ENCODE measurements around the gene MYH9.

MYH9 gene

GRCh38 chr22:36343720-36344105, 44.1 kb downstream of the MYH9 start:
- no peak for DNase-seq (ENCODE audit: extremely low read depth, low read depth)
- no peak overlapping the region for H3K4me3 ChIP-seq (replicated peaks; ENCODE audit: low read depth, low read length)
- no peak for TF ChIP-seq CTCF (IDR thresholded peaks at IDR 0.05; ENCODE audit: low read depth, low read length, missing control alignments)

- H3K4me3 ChIP-seq (replicated peaks; ENCODE audit: low read depth, low read length): no peak overlapping the region
- TF ChIP-seq CTCF (IDR thresholded peaks at IDR 0.05; ENCODE audit: low read depth, low read length, missing control alignments): no peak
- DNase-seq (ENCODE audit: extremely low read depth, low read depth): no peak
Measured at GRCh38 chr22:36343070-36343719, 44.6 kb downstream of the MYH9 start.

GRCh38 chr22:36341640-36342041, 46.1 kb downstream of the MYH9 start:
- DNase-seq (ENCODE audit: extremely low read depth, low read depth): no peak
- no peak for TF ChIP-seq CTCF (IDR thresholded peaks at IDR 0.05; ENCODE audit: low read depth, low read length, missing control alignments)
- no peak overlapping the region for H3K4me3 ChIP-seq (replicated peaks; ENCODE audit: low read depth, low read length)

DNA sequence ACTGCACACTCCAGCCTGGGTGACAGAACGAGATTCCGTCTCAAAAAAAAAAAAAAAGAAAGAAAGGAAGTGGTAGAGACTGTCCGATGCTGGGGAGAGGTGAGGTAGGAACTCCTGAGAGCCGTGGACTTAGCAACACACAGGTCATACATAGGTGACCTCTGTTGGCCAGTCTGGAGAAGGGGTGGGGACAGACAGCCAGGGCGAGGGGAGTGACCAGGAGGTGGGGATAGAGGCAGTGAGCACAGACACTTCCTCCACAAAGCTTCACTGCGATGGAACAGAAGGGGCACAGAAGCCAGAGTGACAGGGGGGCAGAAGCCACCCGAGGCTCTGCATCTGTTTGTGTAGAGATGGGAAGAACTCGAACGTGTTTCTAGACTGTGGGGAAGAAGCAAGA, 47.1 kb downstream of the MYH9 start:
- no peak for TF ChIP-seq CTCF (IDR thresholded peaks at IDR 0.05; ENCODE audit: low read depth, low read length, missing control alignments)
- DNase-seq (ENCODE audit: extremely low read depth, low read depth): no peak
- H3K4me3 ChIP-seq (replicated peaks; ENCODE audit: low read depth, low read length): no peak overlapping the region

DNA sequence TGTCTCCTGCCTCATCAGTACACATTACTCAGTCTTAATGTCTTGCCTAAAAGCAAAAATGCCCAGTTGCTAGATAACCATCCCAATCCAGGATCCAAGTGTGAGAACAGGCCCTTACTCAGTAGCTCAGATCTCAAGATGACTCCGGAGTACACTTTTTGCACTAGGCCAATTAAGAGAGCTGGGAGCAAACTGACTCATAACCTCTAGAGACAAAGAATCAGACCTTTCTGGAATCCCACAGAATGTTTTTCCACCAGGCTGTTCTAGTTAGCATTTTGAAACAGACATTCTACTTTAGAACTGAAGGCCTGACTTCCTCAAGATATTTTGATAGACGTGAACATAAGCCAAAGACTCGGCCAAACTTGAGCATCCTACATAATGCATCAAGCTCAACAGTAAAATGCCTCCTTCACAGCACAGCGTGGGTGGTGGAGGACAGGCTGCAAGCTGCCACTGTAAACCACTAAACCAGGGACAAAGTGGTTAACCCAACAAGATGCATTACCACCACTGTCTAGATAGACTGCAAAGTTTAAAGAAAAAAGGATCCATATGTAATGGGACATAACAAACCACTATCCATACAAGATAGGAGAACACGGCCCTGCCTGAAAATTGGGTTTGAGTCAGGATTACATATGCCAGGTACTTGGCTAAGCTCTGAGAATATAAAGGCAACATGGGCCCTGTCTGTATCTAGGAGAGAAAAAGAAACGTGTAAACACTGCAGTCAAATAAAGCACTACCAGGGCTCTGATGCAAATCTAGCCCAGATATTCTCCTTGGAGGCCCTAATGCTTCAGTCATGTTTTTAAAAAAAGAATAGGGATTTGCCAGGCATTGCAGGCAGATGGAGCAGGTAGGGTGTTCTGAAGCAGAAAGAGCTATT, 48.3 kb downstream of the MYH9 start:
- no peak for DNase-seq (ENCODE audit: extremely low read depth, low read depth)
- no peak overlapping the region for H3K4me3 ChIP-seq (replicated peaks; ENCODE audit: low read depth, low read length)
- TF ChIP-seq CTCF (IDR thresholded peaks at IDR 0.05; ENCODE audit: low read depth, low read length, missing control alignments): no peak

GRCh38 chr22:36337365-36338130, 50.2 kb downstream of the MYH9 start:
- DNase-seq (ENCODE audit: extremely low read depth, low read depth): no peak
- no peak overlapping the region for H3K4me3 ChIP-seq (replicated peaks; ENCODE audit: low read depth, low read length)
- no peak for TF ChIP-seq CTCF (IDR thresholded peaks at IDR 0.05; ENCODE audit: low read depth, low read length, missing control alignments)
